IMR-90 (cell line): ENCODE data around the gene CRYM. TPM values are rescaled to one million over a fixed set of nuclear protein-coding genes. Genes with fewer than 3 reads are reported as not detected.

Experiments
- ATAC-seq: fragments of 200-7000 bp; cut with Tn5 transposase; 2 replicates; pipeline ENCODE4 v1.9.1; 2020; ENCODE audit warnings: low read depth, mild to moderate bottlenecking, moderate library complexity
- BruUV-seq: library from RNA; stranded (reverse); fragments of 400-500 nt; replicated peaks from 2 replicates; lab custom pipeline; 2021; lab: Mats Ljungman, UMichigan
- CTCF ChIA-PET: fragments of 300-600 bp; formaldehyde crosslinking; extraction: SDS; loops from one replicate; lab custom pipeline; 2021; ENCODE audit warnings: antibody characterized with exemption; lab: Yijun Ruan, JAX
- POLR2A ChIA-PET: fragments of 300-600 bp; sonication (Branson Sonifier 250); formaldehyde crosslinking; loops from one replicate; lab custom pipeline; 2022; ENCODE audit warnings: antibody characterized with exemption; ENCODE audit not compliant: unreplicated experiment; lab: Charles Lee
- DNase-seq: peaks from one replicate; pipeline ENCODE4 v3.0.0; 2013
- H2AFZ ChIP-seq: replicated peaks from 2 replicates; pipeline ENCODE3; 2013; ENCODE audit warnings: low read length, mild to moderate bottlenecking; ENCODE audit not compliant: poor library complexity
- H2AK5ac ChIP-seq: 2 replicates; pipeline ENCODE4 v1.6.1; 2013; ENCODE audit warnings: low read depth, low read length, inconsistent platforms
- H2AK9ac ChIP-seq: replicated peaks from 2 replicates; pipeline ENCODE3; 2013; ENCODE audit warnings: mild to moderate bottlenecking, low read depth, low read length, moderate library complexity; ENCODE audit not compliant: poor library complexity
- H2BK120ac ChIP-seq: 2 replicates; pipeline ENCODE4 v1.6.1; 2013; ENCODE audit warnings: low read depth, low read length, inconsistent platforms
- H2BK15ac ChIP-seq: 3 replicates; pipeline ENCODE4 v1.6.1; 2013; ENCODE audit warnings: low read depth, low read length, inconsistent platforms
- H2BK20ac ChIP-seq: 2 replicates; pipeline ENCODE4 v1.6.1; 2013; ENCODE audit warnings: low read depth, mild to moderate bottlenecking, inconsistent platforms, low read length, moderate library complexity
- H2BK5ac ChIP-seq: 2 replicates; pipeline ENCODE4 v1.6.1; 2013; ENCODE audit warnings: mild to moderate bottlenecking, low read depth, low read length, inconsistent platforms; ENCODE audit not compliant: poor library complexity, severe bottlenecking
- H3K14ac ChIP-seq: replicated peaks from 2 replicates; pipeline ENCODE4 v1.6.1; 2013; ENCODE audit warnings: low read depth, low read length, inconsistent platforms
- H3K18ac ChIP-seq: 2 replicates; pipeline ENCODE4 v1.6.1; 2013; ENCODE audit warnings: low read depth, low read length, control low read depth
- H3K23ac ChIP-seq: 2 replicates; pipeline ENCODE4 v1.6.1; 2013; ENCODE audit warnings: low read depth, low read length, inconsistent platforms
- H3K27ac ChIP-seq: 2 replicates; pipeline ENCODE4 v1.5.1; 2013; ENCODE audit warnings: mild to moderate bottlenecking, control low read depth, low read length; ENCODE audit not compliant: insufficient read depth
- H3K27me3 ChIP-seq: 2 replicates; pipeline ENCODE4 v1.6.1; 2013; ENCODE audit warnings: low read length; ENCODE audit not compliant: control insufficient read depth, insufficient read depth
- H3K36me3 ChIP-seq: 2 replicates; pipeline ENCODE4 v1.6.1; 2013; ENCODE audit warnings: low read length, mixed read lengths; ENCODE audit not compliant: control insufficient read depth, insufficient read depth
- H3K4ac ChIP-seq: 2 replicates; pipeline ENCODE4 v1.6.1; 2013; ENCODE audit warnings: low read depth, low read length, inconsistent platforms
- H3K4me1 ChIP-seq: 2 replicates; pipeline ENCODE4 v1.6.1; 2013; ENCODE audit warnings: low read length, mixed read lengths; ENCODE audit not compliant: control insufficient read depth, insufficient read depth
- H3K4me2 ChIP-seq: 2 replicates; pipeline ENCODE4 v1.6.1; 2013; ENCODE audit warnings: low read depth, mild to moderate bottlenecking, control low read depth, low read length, moderate library complexity
- H3K4me3 ChIP-seq: 2 replicates; pipeline ENCODE4 v1.5.1; 2013; ENCODE audit warnings: low read depth, mild to moderate bottlenecking, control low read depth, low read length, moderate library complexity; ENCODE audit not compliant: insufficient read depth
- H3K56ac ChIP-seq: 2 replicates; pipeline ENCODE4 v1.6.1; 2013; ENCODE audit warnings: low read length, inconsistent platforms; ENCODE audit not compliant: insufficient read depth; ENCODE audit errors: extremely low read depth
- H3K79me1 ChIP-seq, 2 experiments: 2 replicates each; pipeline ENCODE4 v1.6.1; 2013; ENCODE audit warnings: low read length in 2 of 2, inconsistent platforms in 1 of 2, low read depth in 1 of 2
- H3K9ac ChIP-seq: 2 replicates; pipeline ENCODE4 v1.6.1; 2013; ENCODE audit warnings: low read depth, low read length, control low read depth
- H3K9me1 ChIP-seq: 2 replicates; pipeline ENCODE4 v1.6.1; 2013; ENCODE audit warnings: low read length, inconsistent platforms; ENCODE audit not compliant: insufficient read depth
- H3K9me3 ChIP-seq: 2 replicates; pipeline ENCODE4 v1.6.1; 2013; ENCODE audit warnings: low read length; ENCODE audit not compliant: control insufficient read depth, insufficient read depth
- H4K20me1 ChIP-seq: 2 replicates; pipeline ENCODE4 v1.6.1; 2013; ENCODE audit warnings: low read length, inconsistent platforms; ENCODE audit not compliant: insufficient read depth
- H4K5ac ChIP-seq: 2 replicates; pipeline ENCODE4 v1.6.1; 2013; ENCODE audit warnings: mild to moderate bottlenecking, low read depth, low read length, control low read depth
- H4K8ac ChIP-seq, 2 experiments: 2 replicates each; pipeline ENCODE4 v1.6.1; 2013; ENCODE audit warnings: low read depth in 2 of 2, low read length in 2 of 2, control low read depth in 1 of 2, inconsistent platforms in 1 of 2
- H4K91ac ChIP-seq: 2 replicates; pipeline ENCODE4 v1.6.1; 2013; ENCODE audit warnings: low read depth, low read length, inconsistent platforms; ENCODE audit not compliant: insufficient read depth
- CEBPB ChIP-seq: IDR thresholded peaks from 2 replicates; pipeline ENCODE4 v1.6.1; 2012; ENCODE audit warnings: low read depth, low read length, improper control_type of control experiment
- CTCF ChIP-seq: conservative IDR thresholded peaks from 2 replicates; pipeline ENCODE4 v1.5.1; 2012; ENCODE audit warnings: mild to moderate bottlenecking, low read depth, low read length, improper control_type of control experiment
- MAFK ChIP-seq: IDR thresholded peaks from 2 replicates; pipeline ENCODE4 v1.6.1; 2012; ENCODE audit warnings: low read depth, low read length, improper control_type of control experiment
- MAZ ChIP-seq: IDR thresholded peaks from 2 replicates; pipeline ENCODE4 v1.6.1; 2012; ENCODE audit warnings: low read depth, mild to moderate bottlenecking, low read length, improper control_type of control experiment, moderate library complexity, borderline replicate concordance
- POLR2A ChIP-seq: IDR thresholded peaks from 2 replicates; pipeline ENCODE4 v1.6.1; 2012; ENCODE audit warnings: mild to moderate bottlenecking, low read depth, low read length
- RAD21 ChIP-seq: IDR thresholded peaks from 2 replicates; pipeline ENCODE4 v1.6.1; 2012; ENCODE audit warnings: low read length, improper control_type of control experiment
- RCOR1 ChIP-seq: IDR thresholded peaks from 2 replicates; pipeline ENCODE4 v1.6.1; 2012; ENCODE audit warnings: mild to moderate bottlenecking, low read length, improper control_type of control experiment; ENCODE audit not compliant: insufficient replicate concordance
- WGBS, 2 experiments: methylation state at CpG; one replicate each; pipeline versions ENCODE4 v1.1.5 to v1.1.7; 2013; ENCODE audit warnings: missing lambda C conversion rate in 2 of 2; ENCODE audit not compliant: insufficient read length in 1 of 2; ENCODE audit errors: extremely low coverage in 2 of 2; 5-methylcytosine and 5-hydroxymethylcytosine counted together
- dilution Hi-C: fragments of 300-500 bp; cut with HindIII; formaldehyde crosslinking; loops from one replicate; pipeline ENCODE4 v1.14.3; 2018; ENCODE audit warnings: low sequenced_read_pairs; ENCODE audit not compliant: unreplicated experiment
- in situ Hi-C: fragments of 300-500 bp; cut with MboI; formaldehyde crosslinking; loops from 3 replicates; pipeline ENCODE4 v1.14.3; 2019; ENCODE audit warnings: low sequenced_read_pairs, inconsistent platforms, mixed read lengths
- intact Hi-C: fragments of 100-400 bp; cut with micrococcal nuclease; formaldehyde crosslinking; loops from 2 replicates; pipeline ENCODE4 v1.10.0; 2022
- polyA plus RNA-seq, 3 experiments: library from polyadenylated mRNA; depleted of rRNA; stranded (reverse); fragments of >200 nt; gene quantifications; 2 replicates each; pipeline ENCODE4 v1.2.3, GENCODE V29; 2012; ENCODE audit warnings: low replicate concordance in 1 of 3
- total RNA-seq: library from RNA; depleted of rRNA; stranded (reverse); fragments of >200 nt; gene quantifications from 2 replicates; pipeline ENCODE4 v1.2.3, GENCODE V29; 2012
- TF ChIP-seq, protein P1 (sequence below): fragments of 150-350 bp; IDR thresholded peaks from 2 replicates; pipeline ENCODE4 v1.6.1; 2016; ENCODE audit warnings: low read depth, mild to moderate bottlenecking, low read length, moderate library complexity, borderline replicate concordance
- TF ChIP-seq, protein P2 (sequence below): fragments of 150-350 bp; IDR thresholded peaks from 2 replicates; pipeline ENCODE4 v1.6.1; 2017; ENCODE audit warnings: mild to moderate bottlenecking, antibody characterized with exemption, low read length, low read depth

CRYM gene
- total and polyA plus RNA-seq, 2 of the 4 experiments (the other 2 are of a cell fraction): not detected

- POLR2A ChIA-PET: no interaction called here
- WGBS, 2 experiments: no CpG with 5 or more reads among the region's 4 CpGs
- H2AK9ac ChIP-seq: no peak overlapping the region
Observed at GRCh38 chr16:21284414-21284813, 6.3 kb upstream of the CRYM start.

More at GRCh38 chr16:21284414-21284813, 6.3 kb upstream of the CRYM start:
- dilution Hi-C loops (no loop called here), in situ Hi-C loops (no loop called here), intact Hi-C loops (loop anchor here (5.0 to 10.0 kb wide), 2 partner anchors 127 to 1410 kb away; partner anchors contain the start of gene LDAF1)
- Histone ChIP-seq H3K27me3 (peaks cover 44% of the 10 kb centered on the region), H4K8ac (no peak overlapping the region), H3K9ac (no peak overlapping the region), H2BK5ac (no peak overlapping the region), H2AFZ (no peak overlapping the region), H2BK120ac (no peak overlapping the region), H3K4me2 (peak overlapping the region; percentile 82; the same call in 1 of the 2 replicates), H2AK5ac (no peak overlapping the region), H3K4ac (no peak overlapping the region), H3K56ac (no peak overlapping the region), H3K27ac (no peak overlapping the region), H3K36me3 (no peaks in the 10 kb centered on the region), H3K79me1 (no peaks in the 10 kb centered on the region), H3K23ac (no peak overlapping the region), H3K18ac (no peak overlapping the region), H4K91ac (no peak overlapping the region), H4K5ac (no peak overlapping the region), H2BK20ac (no peak overlapping the region), H3K9me1 (no peaks in the 10 kb centered on the region), H3K4me3 (no peak overlapping the region), H3K9me3 (no peaks in the 10 kb centered on the region), H3K14ac (no peak overlapping the region), H4K20me1 (no peaks in the 10 kb centered on the region), H3K4me1 (no peaks in the 10 kb centered on the region), H2BK15ac (no peak overlapping the region)
- CTCF ChIA-PET: no interaction called here
- no peak for TF ChIP-seq RCOR1
- TF ChIP-seq CEBPB: no peak
- TF ChIP-seq MAFK: no peak
- TF ChIP-seq RAD21: no peak
- TF ChIP-seq, protein P1, sequence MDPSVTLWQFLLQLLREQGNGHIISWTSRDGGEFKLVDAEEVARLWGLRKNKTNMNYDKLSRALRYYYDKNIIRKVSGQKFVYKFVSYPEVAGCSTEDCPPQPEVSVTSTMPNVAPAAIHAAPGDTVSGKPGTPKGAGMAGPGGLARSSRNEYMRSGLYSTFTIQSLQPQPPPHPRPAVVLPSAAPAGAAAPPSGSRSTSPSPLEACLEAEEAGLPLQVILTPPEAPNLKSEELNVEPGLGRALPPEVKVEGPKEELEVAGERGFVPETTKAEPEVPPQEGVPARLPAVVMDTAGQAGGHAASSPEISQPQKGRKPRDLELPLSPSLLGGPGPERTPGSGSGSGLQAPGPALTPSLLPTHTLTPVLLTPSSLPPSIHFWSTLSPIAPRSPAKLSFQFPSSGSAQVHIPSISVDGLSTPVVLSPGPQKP: no peak
- TF ChIP-seq, protein P2, sequence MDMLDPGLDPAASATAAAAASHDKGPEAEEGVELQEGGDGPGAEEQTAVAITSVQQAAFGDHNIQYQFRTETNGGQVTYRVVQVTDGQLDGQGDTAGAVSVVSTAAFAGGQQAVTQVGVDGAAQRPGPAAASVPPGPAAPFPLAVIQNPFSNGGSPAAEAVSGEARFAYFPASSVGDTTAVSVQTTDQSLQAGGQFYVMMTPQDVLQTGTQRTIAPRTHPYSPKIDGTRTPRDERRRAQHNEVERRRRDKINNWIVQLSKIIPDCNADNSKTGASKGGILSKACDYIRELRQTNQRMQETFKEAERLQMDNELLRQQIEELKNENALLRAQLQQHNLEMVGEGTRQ: no peak
- TF ChIP-seq POLR2A: no peak
- TF ChIP-seq CTCF: no peak
- TF ChIP-seq MAZ: no peak
- ATAC-seq (no peak), DNase-seq (no peak)
- BruUV-seq: no TSS peak
